Activated B cell treated with CpG ODN at 0.5 μM for 24 hours (primary cell): ENCODE results near the gene ARHGEF28. TPM values are rescaled to one million over a fixed set of nuclear protein-coding genes. Genes with fewer than 3 reads are reported as not detected.

ENCODE experiments used
- ATAC-seq: fragments of 200-7000 bp; cut with Tn5 transposase; one replicate; pipeline ENCODE4 v1.10.0; 2021; ENCODE audit warnings: low read depth, mild to moderate bottlenecking, moderate library complexity
- CTCF ChIA-PET: fragments of 350-600 bp; sonication (Branson Sonifier 250); formaldehyde crosslinking; loops from one replicate; lab custom pipeline; 2021; ENCODE audit warnings: antibody characterized with exemption; lab: Charles Lee
- POLR2A ChIA-PET: fragments of 350-600 bp; sonication (Branson Sonifier 250); formaldehyde crosslinking; loops from one replicate; lab custom pipeline; 2021; ENCODE audit warnings: antibody characterized with exemption; lab: Charles Lee
- DNase-seq: peaks from one replicate; pipeline ENCODE4 v3.0.0; 2022
- H3K27ac Mint-ChIP-seq: one replicate; pipeline ENCODE4 v1.8.0; 2020; ENCODE audit warnings: mixed read lengths
- H3K27me3 Mint-ChIP-seq: one replicate; pipeline ENCODE4 v1.8.0; 2021; ENCODE audit warnings: mixed read lengths
- H3K36me3 Mint-ChIP-seq: one replicate; pipeline ENCODE4 v1.8.0; 2021; ENCODE audit warnings: low read depth, mixed read lengths
- H3K4me1 Mint-ChIP-seq: one replicate; pipeline ENCODE4 v1.8.0; 2021; ENCODE audit warnings: mixed read lengths
- H3K4me3 Mint-ChIP-seq: one replicate; pipeline ENCODE4 v1.8.0; 2020; ENCODE audit warnings: mild to moderate bottlenecking, mixed read lengths
- H3K9me3 Mint-ChIP-seq: one replicate; pipeline ENCODE4 v1.8.0; 2020; ENCODE audit warnings: mixed read lengths
- intact Hi-C: fragments of 100-400 bp; cut with micrococcal nuclease; formaldehyde crosslinking; loops from one replicate; pipeline ENCODE4 v1.15.1; 2024
- total RNA-seq: library from RNA; stranded (reverse); gene quantifications from 2 replicates; pipeline ENCODE4 v1.2.3, GENCODE V29; 2022
- TF ChIP-seq, protein P1 (sequence below): fragments of 200-600 bp; IDR thresholded peaks from one replicate; pipeline ENCODE4 v1.8.0; 2022; ENCODE audit warnings: antibody characterized with exemption, mild to moderate bottlenecking

The ARHGEF28 gene
- total RNA-seq, 1 donor from 2014 or later: not detected

DNA sequence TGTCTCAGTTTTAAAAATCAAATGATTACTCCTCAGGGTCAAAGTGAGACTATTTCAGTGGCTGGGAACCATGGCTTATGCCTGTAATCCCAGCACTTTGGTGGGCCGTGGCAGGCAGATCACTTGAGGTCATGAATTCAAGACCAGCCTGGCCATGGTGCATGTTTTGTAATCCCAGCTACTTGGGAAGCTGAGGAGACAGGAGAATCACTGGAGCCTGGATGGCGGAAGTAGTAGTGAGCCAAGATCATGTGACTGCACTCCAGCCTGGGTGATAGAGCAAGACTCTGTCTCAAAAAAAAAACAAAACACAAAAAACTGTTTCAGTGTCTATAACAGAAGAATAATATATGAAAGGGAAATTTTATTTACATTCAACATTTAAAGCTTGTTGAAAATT, 182.9 kb downstream of the ARHGEF28 start:
- ChIA-PET CTCF (no interaction called here), POLR2A (no interaction called here)
- Mint-ChIP-seq H3K4me1 (no peaks in the 10 kb centered on the region), H3K36me3 (no peaks in the 10 kb centered on the region), H3K9me3 (no peaks in the 10 kb centered on the region), H3K27me3 (peaks cover 2% of the 10 kb centered on the region), H3K4me3 (no peak overlapping the region), H3K27ac (no peak overlapping the region)
- intact Hi-C loops: no loop called here
- no peak for DNase-seq
- no peak for ATAC-seq
- TF ChIP-seq, protein P1, sequence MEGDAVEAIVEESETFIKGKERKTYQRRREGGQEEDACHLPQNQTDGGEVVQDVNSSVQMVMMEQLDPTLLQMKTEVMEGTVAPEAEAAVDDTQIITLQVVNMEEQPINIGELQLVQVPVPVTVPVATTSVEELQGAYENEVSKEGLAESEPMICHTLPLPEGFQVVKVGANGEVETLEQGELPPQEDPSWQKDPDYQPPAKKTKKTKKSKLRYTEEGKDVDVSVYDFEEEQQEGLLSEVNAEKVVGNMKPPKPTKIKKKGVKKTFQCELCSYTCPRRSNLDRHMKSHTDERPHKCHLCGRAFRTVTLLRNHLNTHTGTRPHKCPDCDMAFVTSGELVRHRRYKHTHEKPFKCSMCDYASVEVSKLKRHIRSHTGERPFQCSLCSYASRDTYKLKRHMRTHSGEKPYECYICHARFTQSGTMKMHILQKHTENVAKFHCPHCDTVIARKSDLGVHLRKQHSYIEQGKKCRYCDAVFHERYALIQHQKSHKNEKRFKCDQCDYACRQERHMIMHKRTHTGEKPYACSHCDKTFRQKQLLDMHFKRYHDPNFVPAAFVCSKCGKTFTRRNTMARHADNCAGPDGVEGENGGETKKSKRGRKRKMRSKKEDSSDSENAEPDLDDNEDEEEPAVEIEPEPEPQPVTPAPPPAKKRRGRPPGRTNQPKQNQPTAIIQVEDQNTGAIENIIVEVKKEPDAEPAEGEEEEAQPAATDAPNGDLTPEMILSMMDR: no peak

DNA sequence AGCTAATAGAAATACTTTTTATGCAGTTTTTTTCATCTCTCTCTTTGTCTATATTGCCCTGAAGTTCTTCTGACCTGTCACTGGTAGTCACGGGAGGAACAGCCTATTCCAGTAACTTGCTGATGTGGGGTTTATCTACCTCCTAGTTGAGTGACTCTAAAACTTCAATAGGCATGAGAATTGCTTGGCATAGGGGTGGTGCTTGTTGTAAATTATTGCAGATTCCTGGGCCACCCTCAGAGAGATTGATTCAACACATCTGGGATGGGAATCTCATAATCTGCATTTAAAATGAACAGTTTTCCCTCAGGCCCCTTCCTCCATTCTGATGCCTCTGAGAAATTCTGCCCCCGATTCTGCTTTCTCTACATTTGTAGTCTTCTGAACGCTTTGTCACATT, 184.4 kb downstream of the ARHGEF28 start:
- H3K27ac Mint-ChIP-seq: no peak overlapping the region
- no peak overlapping the region for H3K4me3 Mint-ChIP-seq
- intact Hi-C loops: no loop called here
- no peak for DNase-seq
- ChIA-PET POLR2A (no interaction called here), CTCF (no interaction called here)
- H3K27me3 Mint-ChIP-seq: peaks cover 5% of the 10 kb centered on the region
- H3K9me3 Mint-ChIP-seq: no peaks in the 10 kb centered on the region
- H3K36me3 Mint-ChIP-seq: no peaks in the 10 kb centered on the region
- TF ChIP-seq, protein P1: no peak
- no peak for ATAC-seq
- no peaks in the 10 kb centered on the region for H3K4me1 Mint-ChIP-seq

DNA sequence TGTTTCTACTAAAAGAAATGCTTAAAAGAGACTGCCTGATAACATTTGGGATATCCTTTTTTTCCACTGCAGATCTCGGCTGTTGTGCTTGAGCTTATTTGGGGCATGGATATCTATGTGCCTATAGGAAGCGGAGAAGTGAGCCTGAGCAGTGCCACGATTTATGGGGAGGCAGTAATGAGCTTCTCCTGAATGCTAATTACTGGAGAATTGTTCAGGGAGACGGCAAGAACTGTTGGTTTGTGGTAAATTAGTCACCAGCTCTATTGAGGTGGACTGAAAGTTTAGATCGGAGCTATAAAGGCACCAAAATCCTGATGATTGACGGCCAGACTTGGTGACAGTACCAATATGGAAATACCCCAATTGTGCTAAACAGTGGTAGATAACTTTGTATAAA, 186.5 kb downstream of the ARHGEF28 start:
- intact Hi-C loops: no loop called here
- H3K4me1 Mint-ChIP-seq: no peaks in the 10 kb centered on the region
- DNase-seq (no peak), ATAC-seq (no peak)
- POLR2A ChIA-PET: no interaction called here
- H3K36me3 Mint-ChIP-seq: no peaks in the 10 kb centered on the region
- H3K4me3 Mint-ChIP-seq: no peak overlapping the region
- no peaks in the 10 kb centered on the region for H3K9me3 Mint-ChIP-seq
- TF ChIP-seq, protein P1: no peak
- no peak overlapping the region for H3K27ac Mint-ChIP-seq
- H3K27me3 Mint-ChIP-seq: peaks cover 5% of the 10 kb centered on the region
- CTCF ChIA-PET: no interaction called here

DNA sequence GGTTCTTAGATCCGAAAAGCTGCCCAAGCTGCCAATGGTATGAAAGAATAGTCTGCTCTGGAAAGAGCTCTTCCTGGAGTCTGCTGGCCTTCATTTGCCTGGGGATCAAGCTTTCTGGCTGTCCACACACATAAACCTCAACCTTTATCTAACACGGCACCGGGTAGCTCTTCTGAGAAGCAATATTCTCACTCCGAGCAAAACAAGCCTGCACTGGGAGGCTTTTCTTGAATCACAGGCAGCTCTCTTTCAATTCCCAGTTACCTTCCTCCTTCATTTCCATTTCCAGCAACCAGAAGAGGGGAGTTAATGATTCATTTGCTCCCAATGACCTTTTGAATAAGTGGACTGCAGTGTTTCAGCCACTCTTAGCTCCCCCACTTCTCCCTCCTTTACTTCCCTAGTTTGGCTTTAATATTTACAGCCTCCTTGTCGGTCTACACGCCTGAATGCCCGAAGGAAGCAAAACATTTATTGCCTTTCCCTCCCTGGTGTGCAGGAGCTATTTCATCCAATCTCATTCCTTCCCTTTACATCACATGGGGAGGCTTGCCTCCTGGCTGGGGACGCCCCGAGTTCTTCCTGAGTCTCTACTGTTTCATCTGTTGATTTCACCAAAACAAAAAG, 187.1 kb downstream of the ARHGEF28 start:
- H3K4me1 Mint-ChIP-seq: no peaks in the 10 kb centered on the region
- TF ChIP-seq, protein P1: no peak
- no peak overlapping the region for H3K4me3 Mint-ChIP-seq
- H3K27me3 Mint-ChIP-seq: peaks cover 5% of the 10 kb centered on the region
- DNase-seq: no peak
- intact Hi-C loops: no loop called here
- ChIA-PET CTCF (no interaction called here), POLR2A (no interaction called here)
- no peaks in the 10 kb centered on the region for H3K36me3 Mint-ChIP-seq
- H3K27ac Mint-ChIP-seq: no peak overlapping the region
- H3K9me3 Mint-ChIP-seq: no peaks in the 10 kb centered on the region
- no peak for ATAC-seq

DNA sequence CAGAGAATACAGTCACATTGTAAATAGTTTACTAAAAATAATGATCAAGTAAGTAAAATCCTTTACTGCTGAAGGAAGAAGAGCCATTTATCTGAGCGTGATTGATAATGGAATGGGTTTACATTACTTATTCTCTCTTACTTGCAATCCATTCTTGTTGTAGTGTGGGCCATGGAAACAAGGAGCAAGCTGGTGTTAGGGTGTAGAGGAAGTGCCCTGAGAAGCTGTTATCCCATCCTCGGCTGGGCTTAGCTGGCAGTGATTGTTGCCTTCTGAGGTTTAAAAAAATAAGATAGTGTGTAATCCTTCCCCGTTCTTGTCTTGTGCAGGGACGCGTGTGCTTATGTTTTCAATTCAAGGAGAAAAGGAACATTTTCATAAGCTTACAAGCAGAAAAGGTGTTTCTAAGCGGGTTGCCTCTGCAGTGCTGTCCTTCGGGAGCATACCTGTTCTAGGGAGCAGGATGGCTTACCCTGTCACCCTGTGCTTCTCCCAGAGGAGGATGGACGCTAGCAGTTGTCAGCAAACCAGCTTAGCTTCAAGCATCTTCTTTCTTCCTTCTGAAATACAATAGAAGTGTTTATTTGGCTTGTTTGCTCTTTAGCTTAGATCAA, 188.3 kb downstream of the ARHGEF28 start:
- ChIA-PET POLR2A (no interaction called here), CTCF (no interaction called here)
- TF ChIP-seq, protein P1: no peak
- H3K4me3 Mint-ChIP-seq: no peak overlapping the region
- intact Hi-C loops: no loop called here
- H3K36me3 Mint-ChIP-seq: no peaks in the 10 kb centered on the region
- H3K4me1 Mint-ChIP-seq: no peaks in the 10 kb centered on the region
- H3K27me3 Mint-ChIP-seq: peaks cover 5% of the 10 kb centered on the region
- H3K27ac Mint-ChIP-seq: no peak overlapping the region
- no peaks in the 10 kb centered on the region for H3K9me3 Mint-ChIP-seq
- no peak for ATAC-seq
- DNase-seq: no peak
